HG03039 (cell line): ENCODE measurements around the gene MRPL22.
"Not testable (repeated sequence)": the region's sequence is repeated elsewhere in the genome, so short reads cannot be mapped to it uniquely, and the experiment has no call there.

Experiments
- ATAC-seq: cut with Tn5 transposase; IDR thresholded peaks from one replicate; pipeline ENCODE4 v1.9.1; 2021; ENCODE audit warnings: mild to moderate bottlenecking, moderate library complexity; ENCODE audit not compliant: unreplicated experiment

The MRPL22 gene

GRCh38 chr5:154940772-154941620, at the start of gene MRPL22:
MRPL22 (plus strand) TSS chr5:154941073; CDS start chr5:154941111, 38 bp downstream.
- ATAC-seq: peak; percentile 54

GRCh38 chr5:154892369-154892771, 48.5 kb upstream of the MRPL22 start:
- ATAC-seq: no peak

- ATAC-seq: no peak
Measured at GRCh38 chr5:154893381-154893780, 47.5 kb upstream of the MRPL22 start.

- no peak for ATAC-seq
Measured at GRCh38 chr5:154895606-154896561, 45.0 kb upstream of the MRPL22 start.

DNA sequence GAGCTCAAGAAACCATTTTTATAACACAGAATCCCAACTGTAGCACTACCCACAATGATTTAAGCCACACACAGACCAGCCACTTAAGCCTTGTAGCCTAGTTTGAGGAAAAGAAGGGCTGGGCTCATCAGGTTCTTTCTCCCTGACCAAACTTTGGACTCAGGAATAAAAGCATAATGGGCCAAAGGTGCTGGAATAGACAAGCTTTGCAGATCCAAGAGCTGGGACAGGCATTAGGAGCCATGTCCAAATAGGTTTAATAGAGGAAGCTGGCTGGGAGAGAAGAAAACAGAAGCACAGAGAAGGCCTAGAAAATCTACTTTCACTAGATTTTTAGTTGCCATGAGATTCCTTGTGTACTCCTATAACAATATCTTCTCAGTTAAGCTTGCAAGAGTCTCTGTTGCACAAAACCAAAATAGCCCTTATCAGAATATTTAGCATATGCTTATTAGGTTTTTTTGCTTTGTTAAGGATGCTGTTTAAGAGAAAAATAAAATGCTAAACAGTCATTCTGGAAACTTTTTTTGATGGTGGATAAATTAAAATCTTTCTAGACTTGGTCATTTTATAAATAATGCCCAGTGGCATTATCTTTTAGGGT, 44.2 kb upstream of the MRPL22 start:
- ATAC-seq: no peak

- no peak for ATAC-seq
Measured at GRCh38 chr5:154898210-154898609, 42.7 kb upstream of the MRPL22 start.

GRCh38 chr5:154899151-154899816, 41.6 kb upstream of the MRPL22 start:
- no peak for ATAC-seq

DNA sequence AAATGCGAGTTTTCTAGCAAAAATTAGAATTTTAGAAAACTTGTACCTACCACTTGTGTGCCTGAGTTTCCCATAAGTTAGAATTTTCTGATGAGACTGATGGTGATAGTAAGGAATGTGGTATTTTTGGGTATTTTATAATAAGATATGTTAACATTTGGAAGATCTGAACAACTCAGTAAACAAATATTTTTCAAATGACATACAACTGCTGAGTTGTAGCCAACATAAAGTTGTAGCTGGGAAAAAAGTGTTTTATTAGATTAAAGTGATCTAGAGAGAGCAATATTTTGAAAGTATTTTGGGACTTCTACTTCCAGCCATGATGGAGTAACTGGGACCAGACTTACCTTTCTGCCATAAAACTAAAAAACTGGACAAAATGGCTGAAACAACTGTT, 40.8 kb upstream of the MRPL22 start:
- no peak for ATAC-seq

- no peak for ATAC-seq
Measured at GRCh38 chr5:154901276-154901675, 39.6 kb upstream of the MRPL22 start.

DNA sequence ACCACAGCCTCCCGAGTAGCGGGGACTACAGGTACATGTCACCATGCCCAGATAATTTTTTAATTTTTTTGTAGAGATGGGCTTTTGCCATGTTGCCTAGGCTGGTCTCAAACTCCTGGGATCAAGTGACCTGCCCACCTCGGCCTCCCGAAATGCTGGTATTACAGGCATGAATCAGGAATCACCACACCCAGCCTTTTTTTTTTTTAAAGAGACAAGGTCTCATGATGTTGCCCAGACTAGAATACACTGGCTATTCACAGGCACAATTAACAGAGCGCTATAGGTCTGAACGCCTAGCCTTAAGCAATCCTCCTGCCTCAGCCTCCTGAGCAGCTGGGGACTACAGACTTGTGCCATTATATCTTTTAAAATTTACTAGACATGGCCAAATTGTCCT, 39.0 kb upstream of the MRPL22 start:
- ATAC-seq: no peak

DNA sequence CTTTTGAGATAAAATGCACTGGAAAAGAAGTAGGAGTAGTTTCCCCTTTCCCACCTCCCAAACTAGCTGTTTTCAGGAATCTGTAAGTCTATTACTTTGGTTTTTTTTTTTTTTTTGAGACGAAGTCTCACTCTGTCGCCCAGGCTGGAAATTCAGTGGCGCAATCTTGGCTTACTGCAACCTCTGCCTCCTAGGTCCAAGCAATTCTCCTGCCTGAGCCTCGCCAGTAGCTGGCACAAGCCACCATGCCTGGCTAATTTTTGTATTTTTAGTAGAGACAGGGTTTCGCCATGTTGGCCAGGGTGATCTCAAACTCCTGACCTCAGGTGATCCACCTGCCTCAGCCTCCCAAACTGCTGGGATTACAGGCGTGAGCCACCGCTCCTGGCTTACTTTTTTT, 35.3 kb upstream of the MRPL22 start:
- ATAC-seq: not testable (repeated sequence)

DNA sequence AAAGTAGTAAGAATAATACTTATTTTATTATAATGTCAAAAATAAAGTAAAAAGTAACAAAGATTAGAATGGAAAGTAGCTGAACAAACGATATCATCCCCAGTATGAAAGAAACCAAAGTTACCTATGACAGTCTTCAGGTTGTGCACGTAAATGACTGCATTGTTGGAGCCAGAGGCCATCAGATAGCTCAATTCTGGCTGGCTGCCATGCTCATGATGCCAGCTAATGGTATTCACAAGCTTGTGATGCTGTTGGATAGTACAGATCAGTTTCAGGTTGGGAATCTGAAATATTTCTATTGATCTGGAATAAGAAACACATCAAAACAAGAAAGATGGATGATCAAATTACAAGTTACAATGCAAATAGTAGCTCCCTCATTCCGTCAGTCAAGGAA, 24.0 kb upstream of the MRPL22 start:
- no peak for ATAC-seq

GRCh38 chr5:154917757-154918156, 23.1 kb upstream of the MRPL22 start:
- ATAC-seq: no peak

GRCh38 chr5:154923441-154924430, 17.1 kb upstream of the MRPL22 start:
- no peak for ATAC-seq

- no peak for ATAC-seq
Measured at GRCh38 chr5:154933537-154933936, 7.3 kb upstream of the MRPL22 start.

DNA sequence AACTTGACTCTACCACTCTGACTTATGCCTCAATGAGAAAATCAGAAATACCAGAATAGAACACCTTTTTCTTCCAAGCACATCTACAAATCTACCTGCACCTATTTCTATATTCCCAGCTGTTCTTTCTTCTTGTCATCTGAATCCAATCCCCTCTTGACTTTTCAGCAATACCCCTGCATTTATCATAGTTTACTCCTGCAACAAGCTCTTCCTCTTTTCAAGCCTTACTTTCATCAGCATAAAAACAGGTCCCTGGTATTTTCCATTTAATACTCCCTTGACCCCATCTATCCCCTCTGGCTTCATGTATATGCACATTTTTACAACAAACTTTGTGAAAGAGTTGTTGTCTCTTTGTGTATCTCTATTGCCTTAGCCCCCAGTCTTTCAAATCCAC, 6.0 kb upstream of the MRPL22 start:
- ATAC-seq: no peak

DNA sequence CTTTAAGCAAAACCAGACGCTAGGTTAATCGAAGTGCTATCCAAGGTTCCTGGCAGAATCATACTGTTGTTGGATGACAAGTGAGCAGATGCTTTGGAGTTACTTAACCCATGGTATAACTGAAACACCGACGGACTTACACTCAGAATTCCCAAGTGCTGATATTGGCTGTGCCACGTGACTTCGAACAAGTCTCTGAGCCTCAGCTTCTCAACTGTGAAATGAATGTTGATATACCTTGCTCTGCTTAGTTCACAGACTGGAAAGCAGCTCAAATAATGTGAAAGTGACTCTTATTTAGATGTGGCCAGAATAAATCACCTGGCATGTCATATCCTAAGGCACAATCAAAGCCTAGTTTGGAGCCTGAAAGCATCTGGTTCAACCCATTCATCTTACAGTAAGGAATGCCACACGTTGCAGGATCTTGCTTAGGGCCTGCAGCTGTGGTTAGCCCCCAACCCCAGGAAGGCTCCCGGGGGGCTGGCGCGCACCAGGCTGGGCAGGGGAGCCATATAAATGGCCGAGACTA, 3.6 kb upstream of the MRPL22 start:
- ATAC-seq: no peak

DNA sequence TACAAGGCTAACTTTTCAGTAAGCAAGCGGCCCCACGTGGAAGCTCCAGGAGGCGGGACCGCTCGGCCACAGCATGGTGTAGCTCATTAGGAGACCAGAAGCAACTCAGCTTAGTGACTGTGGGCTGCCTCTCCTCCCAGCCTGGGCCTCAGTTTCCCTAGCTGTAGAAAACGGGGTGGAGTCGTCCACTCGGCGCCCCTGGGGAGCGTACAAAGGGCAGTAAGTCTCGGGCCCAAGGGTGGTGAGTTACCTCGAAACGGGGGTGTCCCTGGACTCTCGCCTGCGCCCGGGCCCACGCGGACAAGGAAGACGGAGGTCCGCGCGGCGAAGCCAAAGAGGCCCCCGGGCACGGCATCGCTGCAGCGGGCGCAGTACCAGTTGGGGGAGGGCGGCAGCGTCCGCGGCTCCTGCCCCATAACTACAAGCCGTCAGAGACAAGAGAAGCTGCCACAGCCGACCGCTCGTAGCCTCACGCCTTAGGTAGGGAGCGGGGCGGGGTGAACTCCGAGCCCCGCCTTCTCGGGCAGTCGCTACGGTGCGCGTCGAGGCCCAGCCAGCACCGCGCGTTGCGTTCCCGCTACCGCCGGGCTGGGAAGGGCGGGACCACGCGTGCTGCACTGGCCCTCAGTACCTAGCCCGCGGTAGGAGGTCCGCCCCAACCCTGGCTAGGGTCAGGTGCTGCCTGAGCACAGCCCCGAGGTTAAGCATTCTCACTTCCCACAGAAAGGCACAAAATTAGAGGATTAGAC, 3.0 kb upstream of the MRPL22 start, which contains the start of gene GEMIN5:
Gene GEMIN5 (minus strand): TSS at position 494 of the 749 bp plus-strand sequence. CDS start 78 bp downstream, at position 416.
- ATAC-seq: peak; percentile 86
